CD4-positive, alpha-beta T cell treated with Interleukin-4 for 1 hour (primary cell): ENCODE data around the gene STAC3.

ENCODE experiments used
- DNase-seq, 2 donors: peaks; one replicate each; pipeline ENCODE4 v3.0.0-alpha.2; 2020 to 2022

Gene STAC3

GRCh38 chr12:57210461-57210860, 40.5 kb downstream of the STAC3 start:
- no peak for DNase-seq

GRCh38 chr12:57209916-57210315, 41.1 kb downstream of the STAC3 start:
- no peak for DNase-seq

GRCh38 chr12:57208631-57209282, 42.2 kb downstream of the STAC3 start:
- no peak for DNase-seq

- no peak for DNase-seq
Measured at GRCh38 chr12:57207731-57208630, 43.0 kb downstream of the STAC3 start.

- no peak for DNase-seq
Measured at GRCh38 chr12:57205931-57206330, 45.1 kb downstream of the STAC3 start.

- DNase-seq, result no peak
Measured at GRCh38 chr12:57205186-57205585, 45.8 kb downstream of the STAC3 start.

GRCh38 chr12:57204454-57204853, 46.5 kb downstream of the STAC3 start:
- DNase-seq, result no peak

GRCh38 chr12:57203791-57204190, 47.2 kb downstream of the STAC3 start:
- DNase-seq, result no peak

GRCh38 chr12:57203201-57203600, 47.8 kb downstream of the STAC3 start:
- no peak for DNase-seq

- no peak for DNase-seq
Measured at GRCh38 chr12:57202321-57202720, 48.7 kb downstream of the STAC3 start.

- no peak for DNase-seq
Measured at GRCh38 chr12:57201631-57202030, 49.4 kb downstream of the STAC3 start.

- no peak for DNase-seq
Measured at GRCh38 chr12:57201219-57201618, 49.8 kb downstream of the STAC3 start.

GRCh38 chr12:57200497-57200896, 50.5 kb downstream of the STAC3 start:
- DNase-seq, result no peak

GRCh38 chr12:57199191-57199590, 51.8 kb downstream of the STAC3 start:
- DNase-seq, result no peak

GRCh38 chr12:57198329-57198728, 52.7 kb downstream of the STAC3 start:
- DNase-seq, result no peak

GRCh38 chr12:57196956-57197355, 54.0 kb downstream of the STAC3 start:
- DNase-seq, result no peak

- DNase-seq, result no peak
Measured at GRCh38 chr12:57196439-57196838, 54.5 kb downstream of the STAC3 start.

GRCh38 chr12:57195611-57196371, 55.2 kb downstream of the STAC3 start:
- no peak for DNase-seq

GRCh38 chr12:57195186-57195585, 55.8 kb downstream of the STAC3 start:
- no peak for DNase-seq

GRCh38 chr12:57194253-57194652, 56.7 kb downstream of the STAC3 start:
- no peak for DNase-seq

GRCh38 chr12:57193706-57194245, 57.2 kb downstream of the STAC3 start:
- DNase-seq, result no peak
